HG02938 (cell line): Measurements from ENCODE around the gene TIPIN.
"Not testable (repeated sequence)": the region's sequence is repeated elsewhere in the genome, so short reads cannot be mapped to it uniquely, and the experiment has no call there.

Source experiments
- ATAC-seq: cut with Tn5 transposase; IDR thresholded peaks from one replicate; pipeline ENCODE4 v1.9.1; 2021; ENCODE audit warnings: mild to moderate bottlenecking, moderate library complexity; ENCODE audit not compliant: unreplicated experiment

TIPIN gene

GRCh38 chr15:66304425-66304824 is 52.1 kb downstream of the TIPIN start:
- not testable (repeated sequence) for ATAC-seq

GRCh38 chr15:66302489-66303278 is 53.8 kb downstream of the TIPIN start:
- ATAC-seq = no peak

- no peak for ATAC-seq
Measured at GRCh38 chr15:66298803-66299251, 57.7 kb downstream of the TIPIN start.

GRCh38 chr15:66296186-66296585 is 60.3 kb downstream of the TIPIN start:
- no peak for ATAC-seq

GRCh38 chr15:66294932-66295235 is 61.6 kb downstream of the TIPIN start:
- no peak for ATAC-seq

- ATAC-seq = peak; percentile 21
Measured at GRCh38 chr15:66294157-66294931, 62.1 kb downstream of the TIPIN start.

- peak; percentile 56 for ATAC-seq
Measured at GRCh38 chr15:66293419-66294156, 62.9 kb downstream of the TIPIN start, which contains the start of gene DIS3L. DIS3L (plus strand) TSS chr15:66293568; CDS start chr15:66293597, 29 bp downstream.

- no peak for ATAC-seq
Measured at GRCh38 chr15:66292571-66293418, 63.7 kb downstream of the TIPIN start.

GRCh38 chr15:66291816-66292570 is 64.5 kb downstream of the TIPIN start:
- ATAC-seq = no peak

- ATAC-seq = no peak
Measured at GRCh38 chr15:66290518-66290917, 66.0 kb downstream of the TIPIN start.

- no peak for ATAC-seq
Measured at GRCh38 chr15:66290007-66290406, 66.5 kb downstream of the TIPIN start.

GRCh38 chr15:66288551-66289185 is 67.8 kb downstream of the TIPIN start:
- no peak for ATAC-seq

- ATAC-seq = no peak
Measured at GRCh38 chr15:66288093-66288492, 68.4 kb downstream of the TIPIN start.

- no peak for ATAC-seq
Measured at GRCh38 chr15:66287461-66288057, 68.9 kb downstream of the TIPIN start.
